Measurements from ENCODE around the gene EXOC4. TPM values are rescaled to one million over a fixed set of nuclear protein-coding genes. Genes with fewer than 3 reads are reported as not detected.

EXOC4 gene
- total RNA-seq, 4 donors from 2014 or later: 82.4 to 204 (median 128) TPM

- Histone ChIP-seq H3K9me3 (no peaks in the 10 kb centered on the region), H3K36me3 (no peaks in the 10 kb centered on the region), H3K4me1 (no peaks in the 10 kb centered on the region), H3K4me3 (no peak overlapping the region), H3K27me3 (no peaks in the 10 kb centered on the region), H3K27ac (no peak overlapping the region)
- intact Hi-C loops (cut with DNase I; ENCODE audit: low total_unique reads) (no loop called here), in situ Hi-C loops (cut with MboI; ENCODE audit: low pct_ligation_motif_present in 1 of 4, low pct_unique_long_range_greater_than_20kb in 1 of 4, low sequenced_read_pairs in 3 of 4) (no loop called here)
- TF ChIP-seq EP300 (IDR thresholded peaks at IDR 0.05; ENCODE audit: low read depth) (no peak), POLR2A (IDR thresholded peaks at IDR 0.05) (no peak), CTCF (IDR thresholded peaks at IDR 0.05) (no peak), POLR2AphosphoS5 (IDR thresholded peaks at IDR 0.05) (no peak)
- WGBS, 2 donors (ENCODE audit: low coverage in 1 of 2): 94 to 98% methylated on average over 2 of the region's 2 CpGs
- DNase-seq: no peak
Observed at GRCh38 chr7:134069187-134069586, 816.3 kb downstream of the EXOC4 start.

- no peaks in the 10 kb centered on the region for H3K4me1 ChIP-seq
- H3K9me3 ChIP-seq: no peaks in the 10 kb centered on the region
- in situ Hi-C loops (cut with MboI; ENCODE audit: low pct_ligation_motif_present in 1 of 4, low pct_unique_long_range_greater_than_20kb in 1 of 4, low sequenced_read_pairs in 3 of 4): no loop called here
- intact Hi-C loops (cut with DNase I; ENCODE audit: low total_unique reads): no loop called here
- no peaks in the 10 kb centered on the region for H3K36me3 ChIP-seq
- no peak overlapping the region for H3K4me3 ChIP-seq
- DNase-seq: no peak
- TF ChIP-seq EP300 (IDR thresholded peaks at IDR 0.05; ENCODE audit: low read depth) (no peak), POLR2AphosphoS5 (IDR thresholded peaks at IDR 0.05) (no peak), POLR2A (IDR thresholded peaks at IDR 0.05) (no peak), CTCF (IDR thresholded peaks at IDR 0.05) (no peak)
- H3K27me3 ChIP-seq: no peaks in the 10 kb centered on the region
- WGBS, 2 donors (ENCODE audit: low coverage in 1 of 2): 78 to 83% methylated on average over 3 of the region's 3 CpGs
- no peak overlapping the region for H3K27ac ChIP-seq
Observed at GRCh38 chr7:134070673-134071072, 817.8 kb downstream of the EXOC4 start.

GRCh38 chr7:134071355-134072331 is 818.8 kb downstream of the EXOC4 start:
- Histone ChIP-seq H3K27ac (no peak overlapping the region), H3K4me1 (no peaks in the 10 kb centered on the region), H3K9me3 (no peaks in the 10 kb centered on the region), H3K27me3 (no peaks in the 10 kb centered on the region), H3K4me3 (no peak overlapping the region), H3K36me3 (no peaks in the 10 kb centered on the region)
- in situ Hi-C loops (cut with MboI; ENCODE audit: low pct_ligation_motif_present in 1 of 4, low pct_unique_long_range_greater_than_20kb in 1 of 4, low sequenced_read_pairs in 3 of 4): no loop called here
- intact Hi-C loops (cut with DNase I; ENCODE audit: low total_unique reads): no loop called here
- no peak for DNase-seq
- no peak for TF ChIP-seq EP300 (IDR thresholded peaks at IDR 0.05; ENCODE audit: low read depth)
- no peak for TF ChIP-seq POLR2AphosphoS5 (IDR thresholded peaks at IDR 0.05)
- TF ChIP-seq POLR2A (IDR thresholded peaks at IDR 0.05): no peak
- TF ChIP-seq CTCF (IDR thresholded peaks at IDR 0.05): no peak

- TF ChIP-seq POLR2A (IDR thresholded peaks at IDR 0.05): no peak
- intact Hi-C loops (cut with DNase I; ENCODE audit: low total_unique reads): no loop called here
- Histone ChIP-seq H3K27me3 (no peaks in the 10 kb centered on the region), H3K4me1 (no peaks in the 10 kb centered on the region), H3K9me3 (no peaks in the 10 kb centered on the region), H3K27ac (no peak overlapping the region), H3K36me3 (no peaks in the 10 kb centered on the region), H3K4me3 (no peak overlapping the region)
- in situ Hi-C loops (cut with MboI; ENCODE audit: low pct_ligation_motif_present in 1 of 4, low pct_unique_long_range_greater_than_20kb in 1 of 4, low sequenced_read_pairs in 3 of 4): no loop called here
- DNase-seq: no peak
- 75 to 77% methylated on average over 6 of the region's 6 CpGs for WGBS, 2 donors (ENCODE audit: low coverage in 1 of 2)
Observed at GRCh38 chr7:134073276-134073675, 820.4 kb downstream of the EXOC4 start.

All from transverse colon (tissue), 4 donors.